ENCODE measurements around the gene HTRA3.

Gene HTRA3

GRCh38 chr4:8314691-8315255 lies 45.2 kb downstream of the HTRA3 start:
- no peak for TF ChIP-seq CTCF (IDR thresholded peaks at IDR 0.05; ENCODE audit: borderline replicate concordance, insufficient read depth, low read depth, low read length)

GRCh38 chr4:8315435-8316250 lies 46.1 kb downstream of the HTRA3 start:
- no peak for TF ChIP-seq CTCF (IDR thresholded peaks at IDR 0.05; ENCODE audit: borderline replicate concordance, insufficient read depth, low read depth, low read length)
- H3K4me3 ChIP-seq (ENCODE audit: low read depth, low read length) = no peak overlapping the region

More at GRCh38 chr4:8314691-8315255, 45.2 kb downstream of the HTRA3 start:
- H3K4me3 ChIP-seq (ENCODE audit: low read depth, low read length) = no peak overlapping the region

DNA sequence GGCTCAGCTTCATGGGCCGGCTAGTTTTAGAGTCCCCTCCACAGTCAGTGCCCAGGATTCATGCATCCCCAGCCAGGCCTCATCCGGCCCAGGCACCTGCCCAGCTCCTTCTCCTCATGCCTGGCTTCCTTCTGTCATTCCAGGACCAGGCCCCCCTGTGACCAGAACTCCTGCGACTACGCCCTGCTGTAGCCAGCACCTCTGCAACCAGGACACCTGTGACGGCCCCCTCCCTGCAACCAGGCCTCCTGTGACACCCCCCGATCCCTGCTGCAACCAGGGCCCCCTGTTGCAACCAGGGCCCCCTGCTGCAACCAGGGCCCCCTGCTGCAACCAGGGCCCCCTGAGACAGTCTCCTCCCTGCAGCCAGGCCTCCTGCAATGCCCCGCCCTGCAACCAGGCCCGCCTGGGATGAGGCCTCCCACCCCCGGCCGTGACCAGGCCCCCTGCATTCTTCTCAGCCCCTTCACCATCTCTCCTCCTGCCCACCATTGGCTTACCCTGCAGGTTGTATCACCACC lies 46.8 kb downstream of the HTRA3 start:
- TF ChIP-seq CTCF (IDR thresholded peaks at IDR 0.05; ENCODE audit: borderline replicate concordance, insufficient read depth, low read depth, low read length) = no peak

DNA sequence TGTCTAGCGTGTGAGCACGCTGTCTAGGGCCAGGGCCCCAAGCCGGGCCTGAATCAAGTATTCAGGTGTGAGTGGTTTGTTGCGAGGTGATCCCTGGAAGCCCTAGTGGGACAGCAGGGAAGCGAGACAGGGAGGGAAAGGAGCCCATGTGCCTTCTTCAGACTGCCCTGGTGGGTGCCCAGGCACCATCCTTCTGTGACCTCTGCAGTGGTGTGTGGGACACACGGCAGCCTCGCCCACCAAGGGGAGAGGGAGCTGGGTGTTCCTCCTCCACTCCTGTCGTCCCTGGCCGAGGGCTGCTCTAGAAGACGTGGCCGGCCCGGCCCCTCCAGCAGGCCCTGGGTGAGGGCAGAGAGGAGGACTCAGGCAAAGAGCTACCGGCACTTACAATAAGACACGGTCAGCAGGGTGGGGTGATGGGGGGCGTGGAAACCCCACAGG lies 47.4 kb downstream of the HTRA3 start:
- H3K4me3 ChIP-seq (ENCODE audit: low read depth, low read length) = no peak overlapping the region
- no peak for TF ChIP-seq CTCF (IDR thresholded peaks at IDR 0.05; ENCODE audit: borderline replicate concordance, insufficient read depth, low read depth, low read length)

More for the DNA sequence above, 46.8 kb downstream of the HTRA3 start:
- no peak overlapping the region for H3K4me3 ChIP-seq (ENCODE audit: low read depth, low read length)

GRCh38 chr4:8317474-8317873 lies 47.9 kb downstream of the HTRA3 start:
- no peak overlapping the region for H3K4me3 ChIP-seq (ENCODE audit: low read depth, low read length)
- no peak for TF ChIP-seq CTCF (IDR thresholded peaks at IDR 0.05; ENCODE audit: borderline replicate concordance, insufficient read depth, low read depth, low read length)

GRCh38 chr4:8318509-8318908 lies 49.0 kb downstream of the HTRA3 start:
- TF ChIP-seq CTCF (IDR thresholded peaks at IDR 0.05; ENCODE audit: borderline replicate concordance, insufficient read depth, low read depth, low read length) = no peak
- no peak overlapping the region for H3K4me3 ChIP-seq (ENCODE audit: low read depth, low read length)
